Measurements from ENCODE around the gene KSR2.

KSR2 gene

GRCh38 chr12:117486840-117487659 lies 481.7 kb downstream of the KSR2 start:
- DNase-seq, result peak in 3 of 14 donors; percentile 5 to 73 (median 12)

GRCh38 chr12:117485984-117486839 lies 482.6 kb downstream of the KSR2 start:
- no peak for DNase-seq

- no peak for DNase-seq
Measured at GRCh38 chr12:117484901-117485300, 483.9 kb downstream of the KSR2 start.

- no peak for DNase-seq
Measured at GRCh38 chr12:117483501-117483900, 485.3 kb downstream of the KSR2 start.

GRCh38 chr12:117481470-117481869 lies 487.3 kb downstream of the KSR2 start:
- no peak for DNase-seq

GRCh38 chr12:117476341-117476740 lies 492.4 kb downstream of the KSR2 start:
- no peak for DNase-seq

GRCh38 chr12:117473856-117474255 lies 494.9 kb downstream of the KSR2 start:
- DNase-seq, result no peak

GRCh38 chr12:117472983-117473382 lies 495.8 kb downstream of the KSR2 start:
- DNase-seq, result no peak

GRCh38 chr12:117470804-117471203 lies 498.0 kb downstream of the KSR2 start:
- no peak for DNase-seq

- no peak for DNase-seq
Measured at GRCh38 chr12:117469883-117470483, 498.8 kb downstream of the KSR2 start.

- DNase-seq, result no peak
Measured at GRCh38 chr12:117468016-117468415, 500.8 kb downstream of the KSR2 start.

- DNase-seq, result no peak
Measured at GRCh38 chr12:117467588-117467987, 501.2 kb downstream of the KSR2 start.

- no peak for DNase-seq
Measured at GRCh38 chr12:117466677-117467362, 502.0 kb downstream of the KSR2 start.

- DNase-seq, result no peak
Measured at GRCh38 chr12:117461732-117462131, 507.1 kb downstream of the KSR2 start.

GRCh38 chr12:117459229-117459628 lies 509.6 kb downstream of the KSR2 start:
- no peak for DNase-seq

- no peak for DNase-seq
Measured at GRCh38 chr12:117457189-117457588, 511.6 kb downstream of the KSR2 start.

GRCh38 chr12:117456076-117456475 lies 512.7 kb downstream of the KSR2 start:
- DNase-seq, result no peak

- DNase-seq, result no peak
Measured at GRCh38 chr12:117453961-117454360, 514.8 kb downstream of the KSR2 start.

- no peak for DNase-seq
Measured at GRCh38 chr12:117452112-117452511, 516.7 kb downstream of the KSR2 start.

- DNase-seq, result no peak
Measured at GRCh38 chr12:117450209-117450608, 518.6 kb downstream of the KSR2 start.

- DNase-seq, result no peak
Measured at GRCh38 chr12:117447665-117448366, 521.0 kb downstream of the KSR2 start.

GRCh38 chr12:117444781-117445180 lies 524.0 kb downstream of the KSR2 start:
- no peak for DNase-seq

All from C1 segment of cervical spinal cord (tissue), 14 donors.